Smooth muscle cell (in vitro differentiated cells): Measurements from ENCODE around the gene TGM1. TPM values are rescaled to one million over a fixed set of nuclear protein-coding genes. Genes with fewer than 3 reads are reported as not detected.
A peak's percentile ranks its signal among the peaks of the same experiment; 100 is the strongest.

ENCODE experiments used
- DNase-seq: peaks from one replicate; lab custom pipeline; 2025; ENCODE audit not compliant: unreplicated experiment; lab: John Stamatoyannopoulos, UW
- H2AFZ ChIP-seq: fragments of 200-600 bp; sonication (generic); 2 replicates; pipeline ENCODE4 v1.6.0; 2016; ENCODE audit warnings: antibody characterized with exemption, low read depth, mild to moderate bottlenecking
- H3F3A ChIP-seq: fragments of 200-600 bp; sonication (generic); 2 replicates; pipeline ENCODE4 v1.6.0; 2017; ENCODE audit warnings: antibody characterized with exemption, low read depth
- H3K27ac ChIP-seq: fragments of 200-600 bp; sonication (generic); 2 replicates; pipeline ENCODE4 v1.5.1; 2016; ENCODE audit warnings: low read depth, mild to moderate bottlenecking
- H3K27me3 ChIP-seq: fragments of 200-600 bp; sonication (generic); 2 replicates; pipeline ENCODE4 v1.6.1; 2016; ENCODE audit warnings: low read depth, mild to moderate bottlenecking
- H3K36me3 ChIP-seq: fragments of 200-600 bp; sonication (generic); 2 replicates; pipeline ENCODE4 v1.5.1; 2016; ENCODE audit warnings: low read depth
- H3K4me1 ChIP-seq: fragments of 200-600 bp; sonication (generic); 2 replicates; pipeline ENCODE4 v1.5.1; 2016; ENCODE audit warnings: low read depth
- H3K4me2 ChIP-seq: fragments of 200-600 bp; sonication (generic); 2 replicates; pipeline ENCODE4 v1.6.0; 2016; ENCODE audit warnings: mild to moderate bottlenecking
- H3K4me3 ChIP-seq: fragments of 200-600 bp; sonication (generic); 2 replicates; pipeline ENCODE4 v1.5.1; 2016; ENCODE audit warnings: mild to moderate bottlenecking
- H3K79me2 ChIP-seq: fragments of 200-600 bp; sonication (generic); 2 replicates; pipeline ENCODE4 v1.6.0; 2016; ENCODE audit warnings: low read depth, mild to moderate bottlenecking
- H3K9ac ChIP-seq: fragments of 200-600 bp; sonication (generic); 2 replicates; pipeline ENCODE4 v1.6.0; 2016; ENCODE audit warnings: low read depth
- H3K9me3 ChIP-seq: fragments of 200-600 bp; sonication (generic); replicated peaks from 2 replicates; pipeline ENCODE4 v1.5.1; 2016; ENCODE audit warnings: low read depth
- H4K20me1 ChIP-seq: fragments of 200-600 bp; sonication (generic); 2 replicates; pipeline ENCODE4 v1.6.0; 2016; ENCODE audit warnings: low read depth
- CTCF ChIP-seq: fragments of 200-600 bp; sonication (generic); IDR thresholded peaks from 2 replicates; pipeline ENCODE4 v1.5.1; 2017; ENCODE audit warnings: borderline replicate concordance, mild to moderate bottlenecking, antibody characterized with exemption; ENCODE audit not compliant: insufficient read depth, poor library complexity, severe bottlenecking
- WGBS: methylation state at CpG from one replicate; pipeline ENCODE4 v1.1.7; 2016; ENCODE audit warnings: low lambda C conversion rate; 5-methylcytosine and 5-hydroxymethylcytosine counted together
- polyA plus RNA-seq: library from polyadenylated mRNA; unstranded; fragments of >200 nt; fragmentation: Nextera tagmentation; extraction: Ambion mirVana; gene quantifications from 2 replicates; pipeline ENCODE4 v1.2.1, GENCODE V29; 2016
- total RNA-seq: library from RNA; depleted of rRNA; stranded (reverse); fragments of >200 nt; gene quantifications from 2 replicates; pipeline ENCODE4 v1.2.3, GENCODE V29; 2014

The TGM1 gene
- 4.1 and 13.6 TPM in 2 replicates for total RNA-seq
- polyA plus RNA-seq, result 1.6 and 7.7 TPM in 2 replicates

GRCh38 chr14:24262821-24263733, at the start of gene TGM1:
Gene TGM1, minus strand, starts transcription at chr14:24263177. Its CDS starts 825 bp downstream, at chr14:24262352.
- H3F3A ChIP-seq, result no peaks in the 10 kb centered on the region
- no peak for TF ChIP-seq CTCF
- H3K4me2 ChIP-seq, result no peak within 1 kb of the TSS
- no peaks in the 10 kb centered on the region for H3K79me2 ChIP-seq
- H3K27ac ChIP-seq, result peak within 1 kb of the TSS; percentile 63
- no peaks in the 10 kb centered on the region for H3K9me3 ChIP-seq
- H3K4me1 ChIP-seq, result no peaks in the 10 kb centered on the region
- no peak for DNase-seq
- 71% methylated on average over 14 of the region's 14 CpGs for WGBS
- H4K20me1 ChIP-seq, result no peaks in the 10 kb centered on the region
- H3K36me3 ChIP-seq, result no peaks in the 10 kb centered on the region
- H3K4me3 ChIP-seq, result no peak within 1 kb of the TSS
- H2AFZ ChIP-seq, result no peak within 1 kb of the TSS
- H3K9ac ChIP-seq, result no peak within 1 kb of the TSS
- H3K27me3 ChIP-seq, result no peaks in the 10 kb centered on the region

- H3K79me2 ChIP-seq, result no peaks in the 10 kb centered on the region
- H3K9me3 ChIP-seq, result no peaks in the 10 kb centered on the region
- H3K4me3 ChIP-seq, result no peak overlapping the region
- H2AFZ ChIP-seq, result no peak overlapping the region
- no peaks in the 10 kb centered on the region for H3K27me3 ChIP-seq
- H3K4me2 ChIP-seq, result no peak overlapping the region
- 100% methylated on average over 1 of the region's 1 CpG for WGBS
- no peaks in the 10 kb centered on the region for H3K4me1 ChIP-seq
- no peak for DNase-seq
- no peak for TF ChIP-seq CTCF
- no peak overlapping the region for H3K27ac ChIP-seq
- H3K36me3 ChIP-seq, result no peaks in the 10 kb centered on the region
- no peak overlapping the region for H3K9ac ChIP-seq
- no peaks in the 10 kb centered on the region for H3F3A ChIP-seq
- no peaks in the 10 kb centered on the region for H4K20me1 ChIP-seq
These were observed 49.0 kb upstream of the TGM1 start for GRCh38 chr14:24311837-24312615.

- H3K27ac ChIP-seq, result no peak within 1 kb of the TSS
- H3K9ac ChIP-seq, result no peak within 1 kb of the TSS
- no peaks in the 10 kb centered on the region for H3K79me2 ChIP-seq
- no peaks in the 10 kb centered on the region for H3K9me3 ChIP-seq
- no peak within 1 kb of the TSS for H3K4me3 ChIP-seq
- H4K20me1 ChIP-seq, result no peaks in the 10 kb centered on the region
- H3K36me3 ChIP-seq, result no peaks in the 10 kb centered on the region
- no peak within 1 kb of the TSS for H3K4me2 ChIP-seq
- no peak for DNase-seq
- TF ChIP-seq CTCF, result no peak
- 98% methylated on average over 78 of the region's 99 CpGs for WGBS
- H3K27me3 ChIP-seq, result no peaks in the 10 kb centered on the region
- H2AFZ ChIP-seq, result no peak within 1 kb of the TSS
- H3F3A ChIP-seq, result no peaks in the 10 kb centered on the region
- H3K4me1 ChIP-seq, result no peaks in the 10 kb centered on the region
These were observed 47.9 kb upstream of the TGM1 start, which contains the start of gene LTB4R for GRCh38 chr14:24310646-24311604. Gene LTB4R, plus strand, starts transcription at chr14:24311502. Its CDS starts 4,150 bp downstream, at chr14:24315652.
